HCT116 (cell line): ENCODE data around the gene IMPG1. TPM values are rescaled to one million over a fixed set of nuclear protein-coding genes. Genes with fewer than 3 reads are reported as not detected.

Experiments used
- ATAC-seq: fragments of 200-7000 bp; cut with Tn5 transposase; 2 replicates; pipeline ENCODE4 v1.9.1; 2020; ENCODE audit warnings: mild to moderate bottlenecking, moderate library complexity
- BruUV-seq: library from RNA; stranded (reverse); fragments of 400-500 nt; replicated peaks from 2 replicates; lab custom pipeline; 2021; lab: Mats Ljungman, UMichigan
- CTCF ChIA-PET: fragments of 300-600 bp; sonication (Branson Sonifier 250); formaldehyde crosslinking; loops from one replicate; lab custom pipeline; 2021; ENCODE audit warnings: antibody characterized with exemption; lab: Charles Lee
- POLR2A ChIA-PET: fragments of 300-600, 350-600 bp; sonication (Branson Sonifier 250); formaldehyde crosslinking; loops from one replicate; lab custom pipeline; 2021; ENCODE audit warnings: antibody characterized with exemption; lab: Charles Lee
- RAD21 ChIA-PET, 2 experiments: fragments of 300-600 bp; sonication (Branson Sonifier 250); formaldehyde crosslinking; loops; one replicate each; lab custom pipeline; 2023; ENCODE audit warnings: low total read pairs in 2 of 2; ENCODE audit not compliant: uncharacterized antibody in 2 of 2, unreplicated experiment in 2 of 2, low non-redundant PET in 1 of 2; lab: Charles Lee
- DNase-seq: peaks from one replicate; pipeline ENCODE4 v3.0.0-alpha.2; 2010; ENCODE audit warnings: low read depth, low spot score
- H2AFZ ChIP-seq: fragments of 200-600 bp; shearing (Covaris generic), sonication (generic); 2 replicates; pipeline ENCODE4 v1.6.1; 2017; ENCODE audit warnings: low read depth, mixed run types, mixed read lengths, antibody characterized with exemption, low read length; ENCODE audit not compliant: poor library complexity, severe bottlenecking
- H3K27ac ChIP-seq: 2 replicates; pipeline ENCODE4 v1.5.1; 2012; ENCODE audit warnings: low read depth, low read length
- H3K27me3 ChIP-seq: fragments of 200-600 bp; sonication (generic); 2 replicates; pipeline ENCODE4 v1.6.1; 2016; ENCODE audit warnings: mixed run types, low read length, mixed read lengths; ENCODE audit not compliant: insufficient read depth
- H3K36me3 ChIP-seq, 2 experiments: fragments of 200-500 bp in 1 of 2; fragments of 200-600 bp in 1 of 2; sonication (Bioruptor generic) in 1 of 2; sonication (generic) in 1 of 2; 2 replicates each; pipeline versions ENCODE4 v1.5.1 to v1.6.1; 2014 to 2016; ENCODE audit warnings: low read length in 2 of 2, inconsistent platforms in 1 of 2, mixed read lengths in 1 of 2, mixed run types in 1 of 2; ENCODE audit not compliant: insufficient read depth in 2 of 2, control insufficient read depth in 1 of 2
- H3K4me1 ChIP-seq, 2 experiments: fragments of 200-600 bp in 1 of 2; sonication (generic) in 1 of 2; 2 replicates each; pipeline versions ENCODE4 v1.5.1 to v1.6.1; 2012 to 2017; ENCODE audit warnings: low read length in 2 of 2, inconsistent platforms in 1 of 2, mild to moderate bottlenecking in 1 of 2, mixed read lengths in 1 of 2, mixed run types in 1 of 2, moderate library complexity in 1 of 2; ENCODE audit not compliant: insufficient read depth in 2 of 2, control insufficient read depth in 1 of 2
- H3K4me2 ChIP-seq: fragments of 200-600 bp; sonication (generic); 2 replicates; pipeline ENCODE4 v1.6.1; 2017; ENCODE audit warnings: mixed run types, low read length, mixed read lengths
- H3K4me3 ChIP-seq, 2 experiments: fragments of 200-600 bp in 1 of 2; sonication (generic) in 1 of 2; replicated peaks in 1 of 2; 2 replicates each; pipeline ENCODE4 v1.5.1; 2011 to 2016; ENCODE audit warnings: low read length in 2 of 2, control low read depth in 1 of 2, low read depth in 1 of 2, mild to moderate bottlenecking in 1 of 2, mixed read lengths in 1 of 2, mixed run types in 1 of 2
- H3K79me2 ChIP-seq: fragments of 200-600 bp; sonication (generic); 2 replicates; pipeline ENCODE4 v1.6.1; 2017; ENCODE audit warnings: mild to moderate bottlenecking, mixed run types, low read length, moderate library complexity, mixed read lengths; ENCODE audit not compliant: insufficient read depth
- H3K9ac ChIP-seq: fragments of 200-600 bp; sonication (generic); 2 replicates; pipeline ENCODE4 v1.6.1; 2016; ENCODE audit warnings: low read length, mixed read lengths
- H3K9me2 ChIP-seq: fragments of 200-600 bp; sonication (generic), shearing (Covaris generic); 2 replicates; pipeline ENCODE4 v1.6.1; 2017; ENCODE audit warnings: mixed run types, mild to moderate bottlenecking, moderate library complexity; ENCODE audit not compliant: insufficient read depth
- H3K9me3 ChIP-seq, 2 experiments: fragments of 200-500 bp in 1 of 2; fragments of 200-600 bp in 1 of 2; sonication (Bioruptor generic) in 1 of 2; sonication (generic) in 1 of 2; 2 replicates each; pipeline ENCODE4 v1.6.1; 2014 to 2017; ENCODE audit warnings: low read length in 2 of 2, mixed read lengths in 2 of 2, inconsistent platforms in 1 of 2, low read depth in 1 of 2, mild to moderate bottlenecking in 1 of 2, mixed run types in 1 of 2, moderate library complexity in 1 of 2; ENCODE audit not compliant: control insufficient read depth in 1 of 2, insufficient read depth in 1 of 2
- H4K20me1 ChIP-seq: fragments of 200-600 bp; sonication (generic), shearing (Covaris generic); 2 replicates; pipeline ENCODE4 v1.6.1; 2017; ENCODE audit warnings: mixed run types, mild to moderate bottlenecking, moderate library complexity; ENCODE audit not compliant: insufficient read depth
- ATF3 ChIP-seq: IDR thresholded peaks from 2 replicates; pipeline ENCODE4 v1.6.1; 2012
- CEBPB ChIP-seq: IDR thresholded peaks from 2 replicates; pipeline ENCODE4 v1.6.1; 2012; ENCODE audit warnings: low read depth
- CTCF ChIP-seq, 3 experiments: fragments of 200-600 bp in 1 of 3; sonication (generic) in 1 of 3; IDR thresholded peaks in 2 of 3; conservative IDR thresholded peaks in 1 of 3; 2 replicates each; pipeline ENCODE4 v1.5.1; 2012 to 2017; ENCODE audit warnings: low read depth in 2 of 3, low read length in 2 of 3, antibody characterized with exemption in 1 of 3, borderline replicate concordance in 1 of 3, control low read depth in 1 of 3, mild to moderate bottlenecking in 1 of 3, mixed read lengths in 1 of 3, mixed run types in 1 of 3, moderate library complexity in 1 of 3; ENCODE audit not compliant: insufficient read depth in 1 of 3
- ELF1 ChIP-seq: IDR thresholded peaks from 2 replicates; pipeline ENCODE4 v1.6.1; 2012; ENCODE audit warnings: low read depth, borderline replicate concordance
- EZH2 ChIP-seq: fragments of 200-600 bp; sonication (generic); IDR thresholded peaks from 2 replicates; pipeline ENCODE4 v1.6.1; 2017; ENCODE audit warnings: antibody characterized with exemption, mixed run types
- EZH2phosphoT487 ChIP-seq: fragments of 200-600 bp; IDR thresholded peaks from 2 replicates; pipeline ENCODE4 v1.6.1; 2018; ENCODE audit warnings: antibody characterized with exemption, borderline replicate concordance
- JUND ChIP-seq: IDR thresholded peaks from 2 replicates; pipeline ENCODE4 v1.6.1; 2012
- MAX ChIP-seq: IDR thresholded peaks from 2 replicates; pipeline ENCODE4 v1.6.1; 2012
- POLR2A ChIP-seq: IDR thresholded peaks from 2 replicates; pipeline ENCODE4 v1.7.0; 2011; ENCODE audit warnings: borderline replicate concordance; ENCODE audit not compliant: insufficient read depth, insufficient read length; ENCODE audit errors: extremely low read depth
- RAD21 ChIP-seq: IDR thresholded peaks from 2 replicates; pipeline ENCODE4 v1.6.1; 2012; ENCODE audit warnings: low read depth, mild to moderate bottlenecking
- REST ChIP-seq: IDR thresholded peaks from 2 replicates; pipeline ENCODE4 v1.6.1; 2012; ENCODE audit warnings: low read depth
- SIN3A ChIP-seq: IDR thresholded peaks from 2 replicates; pipeline ENCODE4 v1.6.1; 2012; ENCODE audit warnings: low read depth
- SP1 ChIP-seq: IDR thresholded peaks from 2 replicates; pipeline ENCODE4 v1.6.1; 2012; ENCODE audit warnings: low read depth
- SRF ChIP-seq: IDR thresholded peaks from 2 replicates; pipeline ENCODE4 v1.6.1; 2012; ENCODE audit warnings: low read depth
- TCF7L2 ChIP-seq: IDR thresholded peaks from 2 replicates; pipeline ENCODE4 v1.7.0; 2011; ENCODE audit warnings: borderline replicate concordance, inconsistent platforms; ENCODE audit not compliant: insufficient read depth, insufficient read length; ENCODE audit errors: extremely low read depth
- YY1 ChIP-seq: IDR thresholded peaks from 2 replicates; pipeline ENCODE4 v1.6.1; 2011; ENCODE audit warnings: low read length, low read depth, moderate library complexity, mild to moderate bottlenecking; ENCODE audit not compliant: insufficient replicate concordance; ENCODE audit errors: extremely low read depth
- ZBTB33 ChIP-seq: IDR thresholded peaks from 2 replicates; pipeline ENCODE4 v1.6.1; 2011; ENCODE audit warnings: mild to moderate bottlenecking, low read length, moderate library complexity; ENCODE audit not compliant: insufficient replicate concordance; ENCODE audit errors: extremely low read depth
- ZFX ChIP-seq: fragments of 450-650 bp; IDR thresholded peaks from 2 replicates; pipeline ENCODE4 v1.6.1; 2017
- ZNF274 ChIP-seq: fragments of 200-500 bp; sonication (Bioruptor generic); IDR thresholded peaks from 2 replicates; pipeline ENCODE4 v1.6.1; 2014; ENCODE audit warnings: mild to moderate bottlenecking, low read depth, low read length, inconsistent platforms
- intact Hi-C: fragments of 100-400 bp; cut with micrococcal nuclease; formaldehyde crosslinking; loops from 2 replicates; pipeline ENCODE4 v1.10.0; 2022
- total RNA-seq: library from RNA; stranded (reverse); gene quantifications from one replicate; pipeline ENCODE4 v1.2.1, GENCODE V29; 2021; ENCODE audit not compliant: unreplicated experiment

IMPG1 gene
- total RNA-seq, 1 experiment from 2014 or later = not detected

- ChIA-PET CTCF (no interaction called here), POLR2A (no interaction called here), RAD21 (no interaction called here)
- H3K27ac ChIP-seq = no peak overlapping the region
- no peak for ATAC-seq
- TF ChIP-seq SIN3A (no peak), EZH2 (no peak), POLR2A (no peak), ATF3 (no peak), RAD21 (no peak), TCF7L2 (no peak), CTCF (IDR thresholded peaks at IDR 0.05 in 2 of 3, conservative IDR thresholded peaks at IDR 0.05 in 1 of 3; ENCODE audit: borderline replicate concordance in 1 of 3, insufficient read depth in 1 of 3, low read depth in 2 of 3, low read length in 2 of 3) (no peak), JUND (no peak), ELF1 (no peak), SRF (no peak), ZNF274 (no peak), YY1 (no peak), REST (no peak), CEBPB (no peak), MAX (no peak), ZFX (no peak), EZH2phosphoT487 (no peak), SP1 (no peak), ZBTB33 (no peak)
- H3K4me3 ChIP-seq = no peak overlapping the region
- H3K4me1 ChIP-seq = no peaks in the 10 kb centered on the region
- H3K9ac ChIP-seq = no peak overlapping the region
- H3K36me3 ChIP-seq = no peaks in the 10 kb centered on the region
- H4K20me1 ChIP-seq = no peaks in the 10 kb centered on the region
- no peaks in the 10 kb centered on the region for H3K27me3 ChIP-seq
- H2AFZ ChIP-seq = no peak overlapping the region
- DNase-seq = no peak
- intact Hi-C loops = no loop called here
- H3K9me3 ChIP-seq = no peaks in the 10 kb centered on the region
- BruUV-seq = no TSS peak
- 0 out of 2 replicates have a peak, but pooled peaks cover 6% of the 10 kb centered on the region for H3K9me2 ChIP-seq
- H3K79me2 ChIP-seq = no peaks in the 10 kb centered on the region
- no peak overlapping the region for H3K4me2 ChIP-seq
These were observed 85.5 kb downstream of the IMPG1 start for GRCh38 chr6:75986935-75987334.
